MM.1S (cell line): ENCODE data around the gene HRNR.

Source experiments
- DNase-seq: peaks from one replicate; pipeline ENCODE4 v3.0.0-alpha.2; 2015
- H2AFZ ChIP-seq: fragments of 300-600 bp; sonication (generic); 2 replicates; pipeline ENCODE4 v1.6.0; 2016; ENCODE audit warnings: antibody characterized with exemption, low read length
- H3F3A ChIP-seq: fragments of 300-600 bp; sonication (generic); 2 replicates; pipeline ENCODE4 v1.6.1; 2016; ENCODE audit warnings: mild to moderate bottlenecking, antibody characterized with exemption, low read length, moderate library complexity, mixed read lengths; ENCODE audit not compliant: insufficient read depth
- H3K27ac ChIP-seq: fragments of 300-600 bp; sonication (generic); 2 replicates; pipeline ENCODE4 v1.5.1; 2016; ENCODE audit warnings: mild to moderate bottlenecking, low read length
- H3K27me3 ChIP-seq: fragments of 300-600 bp; sonication (generic); replicated peaks from 2 replicates; pipeline ENCODE4 v1.6.0; 2016; ENCODE audit warnings: low read length; ENCODE audit not compliant: insufficient read depth
- H3K36me3 ChIP-seq: fragments of 300-600 bp; sonication (generic); replicated peaks from 2 replicates; pipeline ENCODE4 v1.6.1; 2016; ENCODE audit warnings: mild to moderate bottlenecking, low read length, mixed read lengths; ENCODE audit not compliant: insufficient read depth
- H3K4me1 ChIP-seq: fragments of 300-600 bp; sonication (generic); 2 replicates; pipeline ENCODE4 v1.6.1; 2016; ENCODE audit warnings: low read length, mixed read lengths
- H3K4me2 ChIP-seq: fragments of 300-600 bp; sonication (generic); 2 replicates; pipeline ENCODE4 v1.6.0; 2016; ENCODE audit warnings: low read depth, low read length
- H3K4me3 ChIP-seq: fragments of 300-600 bp; sonication (generic); 2 replicates; pipeline ENCODE4 v1.5.1; 2016; ENCODE audit warnings: low read length, mixed read lengths
- H3K79me2 ChIP-seq: fragments of 300-600 bp; sonication (generic); 2 replicates; pipeline ENCODE4 v1.6.1; 2016; ENCODE audit warnings: mixed run types, low read length, mixed read lengths
- H3K9ac ChIP-seq: fragments of 300-600 bp; sonication (generic); 2 replicates; pipeline ENCODE4 v1.6.1; 2016; ENCODE audit warnings: low read length, mixed read lengths
- H3K9me2 ChIP-seq: fragments of 300-600 bp; sonication (generic); replicated peaks from 2 replicates; pipeline ENCODE4 v1.6.1; 2016; ENCODE audit warnings: mild to moderate bottlenecking, low read length, mixed read lengths; ENCODE audit not compliant: insufficient read depth
- H3K9me3 ChIP-seq: fragments of 300-600 bp; sonication (generic); replicated peaks from 2 replicates; pipeline ENCODE4 v1.6.1; 2016; ENCODE audit warnings: mild to moderate bottlenecking, low read length, mixed read lengths; ENCODE audit not compliant: insufficient read depth
- H4K20me1 ChIP-seq: fragments of 300-600 bp; sonication (generic); 2 replicates; pipeline ENCODE4 v1.6.1; 2016; ENCODE audit warnings: mild to moderate bottlenecking, low read length, moderate library complexity, mixed read lengths; ENCODE audit not compliant: insufficient read depth
- EZH2 ChIP-seq: fragments of 300-600 bp; sonication (generic); optimal IDR thresholded peaks from 2 replicates; pipeline ENCODE3; 2017; ENCODE audit warnings: low read depth, mild to moderate bottlenecking, antibody characterized with exemption, low read length, mixed read lengths
- EZH2phosphoT487 ChIP-seq: fragments of 300-600 bp; sonication (generic); IDR thresholded peaks from 2 replicates; pipeline ENCODE4 v1.6.1; 2018; ENCODE audit warnings: antibody characterized with exemption, low read length
- TF ChIP-seq, protein P1 (sequence below): fragments of 300-600 bp; sonication (generic); IDR thresholded peaks from 2 replicates; pipeline ENCODE4 v1.5.1; 2016; ENCODE audit warnings: antibody characterized with exemption, low read length, mixed read lengths

Gene HRNR

DNA sequence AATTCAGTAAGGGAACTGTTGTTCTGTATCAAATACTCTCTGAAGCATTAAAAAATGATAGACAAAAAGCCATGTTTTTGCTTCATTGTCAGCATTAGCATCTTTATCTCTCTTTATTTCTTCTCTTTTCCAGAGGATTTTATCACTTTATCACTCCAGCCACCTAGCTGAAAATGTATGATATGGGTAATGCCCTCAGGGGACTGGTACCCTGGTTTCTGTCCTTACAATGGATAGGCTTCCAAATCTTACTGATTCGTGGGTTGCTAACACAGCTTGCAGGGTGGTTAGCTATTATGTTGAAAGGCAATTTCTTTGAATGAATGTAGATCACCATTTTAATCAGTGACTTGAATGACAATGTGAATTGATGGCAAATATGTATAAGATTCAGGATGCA is 23.3 kb upstream of the HRNR start:
- Histone ChIP-seq H4K20me1 (no peaks in the 10 kb centered on the region), H3K79me2 (no peaks in the 10 kb centered on the region), H3K9me3 (no peaks in the 10 kb centered on the region), H3K36me3 (no peaks in the 10 kb centered on the region), H3K27ac (no peak overlapping the region), H2AFZ (no peak overlapping the region), H3K4me1 (no peaks in the 10 kb centered on the region), H3K27me3 (no peaks in the 10 kb centered on the region), H3K9me2 (no peaks in the 10 kb centered on the region), H3F3A (no peaks in the 10 kb centered on the region), H3K4me2 (no peak overlapping the region), H3K9ac (no peak overlapping the region), H3K4me3 (no peak overlapping the region)
- TF ChIP-seq EZH2phosphoT487 = no peak
- TF ChIP-seq, protein P1, sequence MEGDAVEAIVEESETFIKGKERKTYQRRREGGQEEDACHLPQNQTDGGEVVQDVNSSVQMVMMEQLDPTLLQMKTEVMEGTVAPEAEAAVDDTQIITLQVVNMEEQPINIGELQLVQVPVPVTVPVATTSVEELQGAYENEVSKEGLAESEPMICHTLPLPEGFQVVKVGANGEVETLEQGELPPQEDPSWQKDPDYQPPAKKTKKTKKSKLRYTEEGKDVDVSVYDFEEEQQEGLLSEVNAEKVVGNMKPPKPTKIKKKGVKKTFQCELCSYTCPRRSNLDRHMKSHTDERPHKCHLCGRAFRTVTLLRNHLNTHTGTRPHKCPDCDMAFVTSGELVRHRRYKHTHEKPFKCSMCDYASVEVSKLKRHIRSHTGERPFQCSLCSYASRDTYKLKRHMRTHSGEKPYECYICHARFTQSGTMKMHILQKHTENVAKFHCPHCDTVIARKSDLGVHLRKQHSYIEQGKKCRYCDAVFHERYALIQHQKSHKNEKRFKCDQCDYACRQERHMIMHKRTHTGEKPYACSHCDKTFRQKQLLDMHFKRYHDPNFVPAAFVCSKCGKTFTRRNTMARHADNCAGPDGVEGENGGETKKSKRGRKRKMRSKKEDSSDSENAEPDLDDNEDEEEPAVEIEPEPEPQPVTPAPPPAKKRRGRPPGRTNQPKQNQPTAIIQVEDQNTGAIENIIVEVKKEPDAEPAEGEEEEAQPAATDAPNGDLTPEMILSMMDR = no peak
- TF ChIP-seq EZH2 = no peak
- no peak for DNase-seq

DNA sequence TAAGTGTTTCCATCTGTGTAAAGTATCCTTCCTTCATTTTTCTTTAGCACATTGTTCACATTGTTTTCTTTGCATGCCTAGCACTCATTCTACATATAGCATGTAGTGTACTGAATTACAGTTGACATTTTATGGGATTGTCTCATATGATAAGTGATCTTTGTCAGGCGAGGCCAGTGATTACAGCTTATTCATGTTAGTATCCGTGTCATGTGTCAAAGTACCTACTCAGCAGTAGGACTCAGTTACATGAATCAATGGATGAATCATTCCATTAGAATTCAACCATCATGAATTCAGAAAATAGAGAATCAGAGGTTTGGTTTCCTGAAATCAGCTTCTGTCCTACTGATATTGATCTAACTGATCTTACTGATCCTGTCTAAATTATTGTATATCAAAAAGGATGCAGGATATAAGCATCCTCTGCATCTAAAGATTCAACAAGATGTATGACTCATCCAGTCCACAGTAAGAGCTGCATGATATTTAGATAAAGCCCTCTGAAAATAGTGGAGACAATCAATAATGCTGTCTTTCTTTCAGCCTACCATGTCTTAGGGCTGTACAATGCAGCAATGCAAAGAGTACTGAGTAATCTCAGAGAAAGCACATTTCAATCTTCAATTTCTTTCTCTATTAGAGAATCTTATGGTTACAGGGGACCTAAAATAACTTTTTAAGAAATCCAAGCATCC is 20.7 kb upstream of the HRNR start:
- Histone ChIP-seq H3K9me2 (no peaks in the 10 kb centered on the region), H3K79me2 (no peaks in the 10 kb centered on the region), H3K27ac (no peak overlapping the region), H2AFZ (no peak overlapping the region), H3F3A (no peaks in the 10 kb centered on the region), H4K20me1 (no peaks in the 10 kb centered on the region), H3K36me3 (no peaks in the 10 kb centered on the region), H3K4me3 (no peak overlapping the region), H3K9ac (no peak overlapping the region), H3K9me3 (no peaks in the 10 kb centered on the region), H3K4me2 (no peak overlapping the region), H3K27me3 (no peaks in the 10 kb centered on the region), H3K4me1 (no peaks in the 10 kb centered on the region)
- no peak for TF ChIP-seq EZH2
- DNase-seq = no peak

DNA sequence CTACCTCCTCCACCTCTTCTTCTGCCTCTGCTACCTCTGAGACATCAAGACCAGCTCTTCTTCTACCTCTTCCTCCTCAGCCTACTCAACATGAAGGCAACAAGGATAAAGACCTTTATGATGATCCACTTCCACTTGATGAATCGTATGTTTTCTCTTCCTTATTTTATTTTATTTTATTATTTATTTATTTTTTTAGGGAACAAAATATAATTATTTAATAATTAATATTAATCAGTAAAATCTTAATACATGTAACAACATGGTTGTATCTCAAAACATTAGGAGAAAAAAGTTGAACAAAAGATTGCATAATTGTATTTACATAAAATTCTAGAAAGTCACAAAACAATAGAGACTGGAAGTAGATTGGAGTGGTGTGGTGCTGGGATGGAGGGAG is 13.1 kb upstream of the HRNR start:
- no peak for DNase-seq
- no peaks in the 10 kb centered on the region for H3K27me3 ChIP-seq
- no peaks in the 10 kb centered on the region for H3K36me3 ChIP-seq
- no peaks in the 10 kb centered on the region for H4K20me1 ChIP-seq
- H3K27ac ChIP-seq = no peak overlapping the region
- TF ChIP-seq EZH2 = no peak
- TF ChIP-seq EZH2phosphoT487 = no peak
- TF ChIP-seq, protein P1 = no peak
- H3K4me2 ChIP-seq = no peak overlapping the region
- no peaks in the 10 kb centered on the region for H3K9me3 ChIP-seq
- H3K9ac ChIP-seq = no peak overlapping the region
- no peaks in the 10 kb centered on the region for H3K9me2 ChIP-seq
- no peak overlapping the region for H3K4me3 ChIP-seq
- no peak overlapping the region for H2AFZ ChIP-seq
- no peaks in the 10 kb centered on the region for H3K4me1 ChIP-seq
- no peaks in the 10 kb centered on the region for H3K79me2 ChIP-seq
- H3F3A ChIP-seq = no peaks in the 10 kb centered on the region

DNA sequence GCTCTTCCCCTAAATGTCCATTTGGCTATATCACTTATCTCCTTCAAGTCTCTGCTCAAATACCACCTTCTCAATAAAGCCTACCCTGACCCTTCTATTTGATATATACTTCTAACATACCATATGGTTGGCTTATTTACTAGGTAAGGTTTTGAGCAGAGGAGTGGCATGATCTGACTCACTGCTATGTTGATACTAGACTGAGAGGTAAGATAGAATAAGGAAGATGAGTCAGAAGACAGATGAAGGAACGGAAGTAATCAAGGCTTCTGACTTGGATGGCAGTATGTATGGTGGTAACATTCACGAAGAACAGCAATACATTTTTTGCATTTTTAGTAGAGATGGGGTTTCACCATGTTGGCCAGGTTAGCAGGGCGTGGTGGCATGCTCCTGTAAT is 4.8 kb upstream of the HRNR start:
- Histone ChIP-seq H4K20me1 (no peaks in the 10 kb centered on the region), H3K9ac (no peak overlapping the region), H3K79me2 (no peaks in the 10 kb centered on the region), H3K36me3 (no peaks in the 10 kb centered on the region), H3K9me2 (no peaks in the 10 kb centered on the region), H3K4me2 (no peak overlapping the region), H3K4me1 (no peaks in the 10 kb centered on the region), H3F3A (no peaks in the 10 kb centered on the region), H3K9me3 (no peaks in the 10 kb centered on the region), H3K27ac (no peak overlapping the region), H3K4me3 (no peak overlapping the region), H2AFZ (no peak overlapping the region), H3K27me3 (no peaks in the 10 kb centered on the region)
- DNase-seq = no peak
- TF ChIP-seq EZH2 (no peak), EZH2phosphoT487 (no peak)
- TF ChIP-seq, protein P1 = no peak
